NB4 (cell line): Measurements from ENCODE around the gene TBC1D10B.

Experiments
- MYC ChIP-seq: IDR thresholded peaks from 2 replicates; pipeline ENCODE4 v1.6.1; 2011; ENCODE audit warnings: low read depth, low read length
- POLR2A ChIP-seq: IDR thresholded peaks from 2 replicates; pipeline ENCODE4 v1.6.1; 2011; ENCODE audit warnings: mild to moderate bottlenecking; ENCODE audit not compliant: insufficient read length; ENCODE audit errors: extremely low read depth
- TF ChIP-seq, protein P1 (sequence below): IDR thresholded peaks from one replicate; pipeline ENCODE4 v1.5.1; 2012; ENCODE audit warnings: low read depth, low read length
- TF ChIP-seq, protein P2 (sequence below): IDR thresholded peaks from 2 replicates; pipeline ENCODE4 v1.6.1; 2011; ENCODE audit warnings: low read depth, low read length

DNA sequence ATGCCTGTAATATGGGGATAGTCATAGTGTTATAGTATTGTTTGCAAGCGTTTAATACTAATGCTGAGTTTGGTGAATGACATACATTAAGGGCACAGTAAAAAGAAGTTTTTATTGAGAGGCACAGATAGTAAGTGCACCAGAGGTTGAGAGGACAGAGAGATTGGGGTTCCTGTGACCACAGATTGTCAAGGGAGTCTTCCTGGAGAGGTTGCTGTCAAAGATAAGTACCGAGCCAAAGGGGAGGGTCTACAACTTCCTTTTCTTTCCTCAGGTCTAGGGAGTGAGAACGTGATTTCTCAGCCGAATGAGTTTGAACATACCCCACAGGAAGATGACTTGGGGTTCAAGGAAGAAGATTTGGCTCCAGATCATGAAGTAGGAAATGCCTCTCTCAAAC lies 26.8 kb upstream of the TBC1D10B start:
- TF ChIP-seq POLR2A: no peak
- TF ChIP-seq, protein P1, sequence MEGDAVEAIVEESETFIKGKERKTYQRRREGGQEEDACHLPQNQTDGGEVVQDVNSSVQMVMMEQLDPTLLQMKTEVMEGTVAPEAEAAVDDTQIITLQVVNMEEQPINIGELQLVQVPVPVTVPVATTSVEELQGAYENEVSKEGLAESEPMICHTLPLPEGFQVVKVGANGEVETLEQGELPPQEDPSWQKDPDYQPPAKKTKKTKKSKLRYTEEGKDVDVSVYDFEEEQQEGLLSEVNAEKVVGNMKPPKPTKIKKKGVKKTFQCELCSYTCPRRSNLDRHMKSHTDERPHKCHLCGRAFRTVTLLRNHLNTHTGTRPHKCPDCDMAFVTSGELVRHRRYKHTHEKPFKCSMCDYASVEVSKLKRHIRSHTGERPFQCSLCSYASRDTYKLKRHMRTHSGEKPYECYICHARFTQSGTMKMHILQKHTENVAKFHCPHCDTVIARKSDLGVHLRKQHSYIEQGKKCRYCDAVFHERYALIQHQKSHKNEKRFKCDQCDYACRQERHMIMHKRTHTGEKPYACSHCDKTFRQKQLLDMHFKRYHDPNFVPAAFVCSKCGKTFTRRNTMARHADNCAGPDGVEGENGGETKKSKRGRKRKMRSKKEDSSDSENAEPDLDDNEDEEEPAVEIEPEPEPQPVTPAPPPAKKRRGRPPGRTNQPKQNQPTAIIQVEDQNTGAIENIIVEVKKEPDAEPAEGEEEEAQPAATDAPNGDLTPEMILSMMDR: no peak
- TF ChIP-seq, protein P2, sequence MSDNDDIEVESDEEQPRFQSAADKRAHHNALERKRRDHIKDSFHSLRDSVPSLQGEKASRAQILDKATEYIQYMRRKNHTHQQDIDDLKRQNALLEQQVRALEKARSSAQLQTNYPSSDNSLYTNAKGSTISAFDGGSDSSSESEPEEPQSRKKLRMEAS: no peak
- no peak for TF ChIP-seq MYC
